GM18498 (cell line): ENCODE measurements around the gene LARP4B.

Experiments used
- ATAC-seq: cut with Tn5 transposase; IDR thresholded peaks from one replicate; pipeline ENCODE4 v1.9.1; 2021; ENCODE audit warnings: mild to moderate bottlenecking, moderate library complexity; ENCODE audit not compliant: unreplicated experiment

The LARP4B gene

DNA sequence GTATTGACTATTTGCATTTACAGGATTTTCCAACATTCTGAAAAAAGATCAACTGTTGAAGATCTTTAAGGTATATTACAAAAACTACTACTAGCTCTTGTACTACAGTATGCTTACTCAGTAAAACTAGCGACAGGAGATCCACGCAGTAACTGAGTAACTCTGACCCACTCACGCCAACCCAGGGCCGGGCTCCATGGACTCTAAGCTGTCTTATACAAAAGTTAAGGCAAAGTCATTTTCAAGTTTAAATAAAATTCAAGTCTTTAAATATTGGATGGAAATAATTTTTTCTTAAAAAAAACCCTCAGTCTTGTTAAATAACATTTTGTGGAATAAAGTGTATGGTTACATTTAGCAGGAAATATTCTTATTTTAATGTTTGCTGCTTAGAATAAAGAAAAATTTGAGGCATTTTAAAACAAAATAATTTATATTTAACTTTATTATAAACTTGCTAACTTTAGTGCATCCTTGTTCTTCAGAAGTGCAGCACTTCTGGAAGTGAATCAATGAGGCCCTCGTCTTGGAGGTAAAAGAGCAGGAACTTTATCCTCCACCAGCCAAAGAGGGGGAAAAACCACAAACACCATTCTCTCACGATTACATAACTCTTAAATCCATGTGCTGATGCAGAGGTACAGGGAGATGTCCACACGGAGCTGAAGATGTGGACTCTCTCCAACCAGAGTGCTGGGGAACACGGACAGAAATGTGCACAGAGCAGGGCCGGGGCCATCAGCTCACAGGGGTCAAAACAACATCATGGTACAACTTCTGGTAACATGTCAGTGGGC lies 119.9 kb downstream of the LARP4B start:
- no peak for ATAC-seq

GRCh38 chr10:810351-810846 lies 121.1 kb downstream of the LARP4B start:
- ATAC-seq: no peak

DNA sequence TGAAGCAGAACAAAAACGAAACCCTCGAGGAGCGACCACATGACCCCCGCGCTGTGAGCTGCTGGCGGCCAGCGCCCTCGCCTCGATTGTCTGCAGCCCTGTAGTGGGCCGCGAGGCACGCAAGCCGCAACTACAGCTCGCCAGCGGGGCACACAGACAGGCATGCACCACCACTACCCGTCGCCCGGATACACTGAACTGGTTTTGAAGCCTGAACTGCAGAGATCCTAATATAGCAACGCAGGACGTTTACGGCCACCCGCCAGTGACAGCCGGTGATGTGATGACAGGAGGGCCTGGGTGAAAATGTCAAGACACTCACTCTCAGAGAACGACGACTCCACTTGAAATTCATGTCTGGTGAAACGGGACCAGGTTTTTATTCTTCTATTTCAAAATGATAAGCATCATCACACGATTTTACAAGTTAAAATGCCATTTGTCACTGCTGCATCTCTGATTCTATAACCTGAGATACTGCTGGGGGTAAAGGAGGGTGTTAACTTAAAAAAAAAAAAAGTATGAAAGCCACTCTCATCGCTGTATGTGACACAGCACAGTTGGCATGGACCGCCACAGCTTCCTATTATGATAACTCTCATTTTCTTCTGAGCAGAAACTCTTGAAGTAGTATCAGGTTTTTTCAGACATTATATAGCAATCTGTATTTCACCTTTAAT lies 121.7 kb downstream of the LARP4B start:
- ATAC-seq: no peak

GRCh38 chr10:807958-808353 lies 123.5 kb downstream of the LARP4B start:
- no peak for ATAC-seq

- ATAC-seq: no peak
Observed at GRCh38 chr10:807163-807957, 124.1 kb downstream of the LARP4B start.

DNA sequence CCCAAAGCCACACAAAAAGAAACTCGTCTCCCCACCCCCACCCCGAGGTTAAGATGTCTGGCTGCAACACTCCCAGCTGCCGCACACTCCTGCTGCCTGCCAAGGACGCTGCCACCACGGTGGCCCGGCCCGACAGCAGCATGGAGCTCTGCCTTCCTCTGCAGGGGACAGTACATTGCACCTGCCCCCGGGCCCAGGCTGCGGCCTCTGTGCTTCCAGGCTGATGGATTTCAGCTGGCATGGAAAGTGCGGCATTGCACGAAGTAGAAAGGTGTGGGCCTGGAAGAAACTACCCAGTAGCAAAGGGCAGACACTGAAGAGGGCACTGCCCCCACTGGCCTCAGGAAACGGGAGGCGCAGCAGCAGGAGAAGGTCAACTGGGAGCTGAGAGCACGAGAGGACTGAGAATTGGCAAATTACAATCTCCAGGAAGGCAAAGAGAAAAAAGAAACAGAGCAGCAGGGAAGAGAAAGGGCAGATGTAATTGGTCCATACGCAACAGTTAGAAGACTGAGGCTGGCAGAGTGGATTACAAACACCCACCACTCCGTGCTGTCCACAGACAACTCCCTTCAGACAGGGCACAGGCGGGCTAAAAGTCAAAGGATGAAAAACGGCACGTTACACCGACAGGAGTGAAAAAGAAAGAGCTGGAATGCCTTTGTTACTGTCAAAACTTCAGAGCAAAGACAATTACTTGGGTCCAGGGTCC lies 124.9 kb downstream of the LARP4B start:
- ATAC-seq: no peak

DNA sequence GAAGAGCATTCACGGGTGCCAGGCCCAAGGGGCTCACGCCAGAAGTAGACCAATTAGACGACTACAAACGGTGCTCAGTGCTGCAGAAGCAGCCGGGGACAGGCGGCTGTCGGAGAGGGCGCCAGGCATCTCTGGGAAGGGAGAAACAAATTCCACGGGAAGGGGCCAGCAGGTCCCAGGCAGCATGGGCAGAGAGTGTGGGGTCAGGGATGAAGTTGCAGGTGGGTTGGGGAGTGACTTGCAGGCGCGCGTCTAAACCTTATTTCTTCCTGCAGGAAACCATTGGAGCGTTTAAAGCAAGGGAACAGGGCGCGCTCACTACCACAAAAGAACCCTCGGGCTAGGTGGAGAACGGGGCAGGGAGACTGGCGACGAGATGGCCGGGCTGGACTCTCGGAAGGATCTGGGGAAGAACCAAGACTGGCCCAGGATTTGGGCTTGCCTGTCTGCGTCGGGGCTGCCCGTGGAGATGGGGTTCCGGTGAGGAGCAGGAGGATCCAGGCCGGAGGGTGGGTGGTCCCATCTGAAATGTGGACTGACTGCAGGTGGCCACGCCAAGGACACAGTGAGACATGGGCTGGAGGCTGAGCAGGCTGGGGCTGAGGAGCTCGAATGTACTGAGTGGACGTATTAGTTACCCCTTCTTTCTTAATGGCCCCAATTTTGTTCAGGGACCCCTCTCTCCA lies 125.7 kb downstream of the LARP4B start:
- no peak for ATAC-seq

DNA sequence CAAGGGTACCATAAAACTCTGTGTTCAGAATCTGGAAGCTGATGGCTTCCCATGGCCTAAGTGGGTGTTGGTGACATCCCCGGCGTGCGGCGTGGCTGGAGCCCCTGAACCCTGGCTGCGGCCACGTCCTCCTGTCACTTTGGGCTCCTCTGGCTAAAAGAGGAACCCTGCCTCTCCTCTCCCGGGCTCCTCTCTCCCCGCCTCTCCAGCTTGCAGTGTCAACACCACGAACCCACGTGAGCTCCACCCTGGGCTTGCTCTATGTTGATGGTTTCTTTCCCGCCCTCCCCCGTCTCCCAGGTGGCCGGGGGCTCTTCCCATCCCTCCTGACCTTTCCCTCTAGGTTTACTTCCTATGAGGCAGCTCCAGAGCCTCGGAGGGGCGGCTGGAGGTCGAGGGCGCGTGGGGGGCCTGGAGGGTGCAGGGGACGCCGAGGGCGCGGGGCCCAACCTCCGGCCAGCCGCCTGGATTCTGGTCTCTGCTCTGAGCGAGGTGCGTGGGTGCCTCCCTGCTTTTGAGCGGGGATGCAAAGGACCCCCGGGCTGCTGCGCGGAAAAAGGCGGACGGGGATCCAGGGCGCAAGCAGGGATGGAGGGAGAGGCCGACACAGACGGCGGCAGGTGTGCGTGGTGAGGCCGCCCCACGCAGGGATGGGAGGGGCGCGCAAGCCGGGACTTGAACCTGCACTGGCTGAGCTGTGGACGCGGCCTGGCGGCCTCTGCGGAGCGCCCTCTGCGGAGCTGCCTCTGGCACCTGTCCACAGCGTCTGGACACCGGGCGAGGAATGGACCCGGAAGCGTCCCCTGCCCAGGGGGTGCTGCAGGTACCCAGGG lies 126.5 kb downstream of the LARP4B start:
- no peak for ATAC-seq

- ATAC-seq: no peak
Observed at GRCh38 chr10:804191-804781, 127.2 kb downstream of the LARP4B start.

DNA sequence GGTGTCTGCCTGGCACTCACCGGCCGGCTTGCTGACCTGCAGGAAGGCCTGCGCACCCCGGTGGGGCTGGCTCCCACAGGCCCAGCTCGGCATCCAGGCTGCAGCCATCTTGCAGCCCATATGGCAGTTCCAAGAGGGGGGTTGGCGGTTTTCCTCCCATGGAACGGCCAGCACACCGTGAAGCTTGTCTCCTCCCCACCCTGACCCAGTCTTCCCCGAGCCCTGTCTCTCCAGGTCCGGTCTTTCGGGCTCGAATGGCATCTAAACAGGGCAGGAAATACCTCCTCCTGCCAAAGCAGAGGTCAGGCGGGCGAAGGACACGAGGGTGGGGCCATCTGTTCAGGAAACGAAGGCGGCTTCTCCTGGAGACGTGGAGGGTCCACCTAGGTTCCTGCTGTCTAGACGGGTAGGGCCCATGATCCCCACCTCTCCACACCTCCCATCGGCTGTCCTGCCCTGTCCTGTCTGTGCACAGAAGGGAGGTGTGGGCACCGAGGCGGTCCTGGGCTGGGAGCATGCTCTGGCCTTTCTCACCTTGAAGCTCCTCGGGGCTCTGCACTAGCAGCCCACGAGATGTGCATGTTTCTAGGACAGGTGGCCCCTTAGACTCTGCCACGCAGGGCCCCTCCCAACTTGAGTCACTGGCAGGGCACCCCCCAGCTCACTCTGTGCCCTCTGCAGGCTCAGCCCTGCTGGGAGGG lies 128.3 kb downstream of the LARP4B start:
- ATAC-seq: no peak

DNA sequence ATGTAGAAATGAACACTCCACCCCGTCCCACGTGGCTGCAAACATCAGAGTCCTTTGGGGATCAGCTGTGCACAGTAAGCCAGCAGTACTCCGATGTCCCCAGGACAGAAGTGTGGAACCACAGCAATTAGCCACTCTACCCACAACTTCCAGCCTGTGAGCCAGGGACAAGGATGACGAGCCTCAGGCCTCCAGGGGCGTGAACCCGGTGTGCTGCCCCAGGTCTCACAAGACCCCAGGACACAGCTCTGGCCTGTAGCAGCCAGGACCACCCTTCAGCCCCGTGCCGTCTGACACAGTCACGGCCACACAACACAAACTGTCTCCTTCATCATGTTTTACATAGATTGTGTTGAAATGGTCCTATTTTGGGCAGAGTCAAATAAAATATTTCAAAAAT lies 129.0 kb downstream of the LARP4B start:
- ATAC-seq: no peak

DNA sequence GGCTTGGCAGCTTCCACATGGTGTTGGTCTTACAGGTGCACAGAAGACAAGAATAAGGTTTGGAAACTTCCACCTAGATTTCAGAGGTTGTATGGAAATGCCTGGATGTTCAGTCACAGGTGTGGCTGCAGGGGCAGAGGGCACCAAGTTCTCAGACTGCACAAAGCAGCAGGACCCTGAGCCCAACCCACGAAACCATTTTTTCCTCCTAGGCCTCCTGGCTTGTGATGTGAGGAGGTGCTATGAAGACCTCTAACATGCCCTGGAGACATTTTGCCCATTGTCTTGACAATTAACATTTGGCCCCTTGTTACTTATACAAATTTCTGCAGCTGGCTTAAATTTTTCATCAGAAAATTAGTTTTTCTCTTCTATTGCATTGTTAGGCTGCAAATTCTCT lies 134.3 kb downstream of the LARP4B start:
- ATAC-seq: no peak

- ATAC-seq: no peak
Observed at GRCh38 chr10:796233-796632, 135.3 kb downstream of the LARP4B start.

DNA sequence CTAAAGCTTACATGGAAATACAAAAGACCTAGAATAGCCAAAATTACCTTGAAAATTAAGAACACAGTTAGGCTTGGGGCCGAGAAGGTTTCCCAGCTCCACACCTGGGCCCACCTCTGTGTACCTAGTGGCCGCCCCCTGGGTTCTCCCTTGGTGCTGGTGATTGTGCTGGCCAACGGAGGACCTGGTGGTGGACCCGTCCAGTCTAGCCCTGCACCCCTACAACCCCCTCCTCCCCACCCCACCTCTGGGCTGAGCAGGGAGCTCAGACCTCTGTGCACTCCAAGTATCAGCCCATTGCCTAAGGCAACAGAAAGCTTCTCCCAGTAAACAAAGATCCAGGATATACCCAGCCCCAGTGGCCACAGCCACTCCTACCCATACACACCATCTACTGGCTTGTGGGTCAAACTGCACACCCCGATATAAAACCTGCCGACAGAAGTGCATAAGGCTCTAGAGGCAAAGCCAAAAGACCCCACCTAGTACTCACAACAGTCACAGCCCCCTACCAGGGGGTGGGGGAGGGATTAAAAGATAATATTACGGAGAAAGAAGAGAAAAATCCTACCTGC lies 137.0 kb downstream of the LARP4B start:
- ATAC-seq: no peak

- no peak for ATAC-seq
Observed at GRCh38 chr10:792792-793100, 138.8 kb downstream of the LARP4B start.

GRCh38 chr10:792083-792791 lies 139.3 kb downstream of the LARP4B start:
- ATAC-seq: no peak

DNA sequence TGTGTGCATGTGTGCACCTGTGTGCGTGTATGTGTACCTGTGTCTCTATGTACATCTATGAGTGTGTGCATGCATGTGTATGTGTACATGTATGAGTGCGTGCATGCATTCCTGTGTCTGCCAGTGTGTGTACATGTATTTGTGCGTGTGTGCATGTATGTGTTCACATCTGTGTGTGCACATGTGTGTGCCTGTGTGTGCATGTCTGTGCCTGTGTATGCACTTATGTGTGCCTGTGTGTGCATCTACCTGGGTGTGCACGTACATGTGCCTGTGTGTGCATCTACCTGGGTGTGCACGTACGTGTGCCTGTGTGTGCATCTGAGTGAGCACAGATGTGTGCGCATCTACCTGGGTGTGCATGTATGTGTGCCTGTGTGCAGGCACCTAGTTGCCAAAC lies 139.9 kb downstream of the LARP4B start:
- ATAC-seq: no peak
